22Rv1 (cell line): ENCODE results near the gene RBM10.

Experiments
- ZFX ChIP-seq: fragments of 450-650 bp; IDR thresholded peaks from 2 replicates; pipeline ENCODE4 v1.6.1; 2017; ENCODE audit warnings: antibody characterized with exemption, borderline replicate concordance
- TF ChIP-seq, protein P1 (sequence below): fragments of 450-650 bp; IDR thresholded peaks from 2 replicates; pipeline ENCODE4 v1.5.1; 2017; ENCODE audit warnings: mild to moderate bottlenecking

- TF ChIP-seq, protein P1, sequence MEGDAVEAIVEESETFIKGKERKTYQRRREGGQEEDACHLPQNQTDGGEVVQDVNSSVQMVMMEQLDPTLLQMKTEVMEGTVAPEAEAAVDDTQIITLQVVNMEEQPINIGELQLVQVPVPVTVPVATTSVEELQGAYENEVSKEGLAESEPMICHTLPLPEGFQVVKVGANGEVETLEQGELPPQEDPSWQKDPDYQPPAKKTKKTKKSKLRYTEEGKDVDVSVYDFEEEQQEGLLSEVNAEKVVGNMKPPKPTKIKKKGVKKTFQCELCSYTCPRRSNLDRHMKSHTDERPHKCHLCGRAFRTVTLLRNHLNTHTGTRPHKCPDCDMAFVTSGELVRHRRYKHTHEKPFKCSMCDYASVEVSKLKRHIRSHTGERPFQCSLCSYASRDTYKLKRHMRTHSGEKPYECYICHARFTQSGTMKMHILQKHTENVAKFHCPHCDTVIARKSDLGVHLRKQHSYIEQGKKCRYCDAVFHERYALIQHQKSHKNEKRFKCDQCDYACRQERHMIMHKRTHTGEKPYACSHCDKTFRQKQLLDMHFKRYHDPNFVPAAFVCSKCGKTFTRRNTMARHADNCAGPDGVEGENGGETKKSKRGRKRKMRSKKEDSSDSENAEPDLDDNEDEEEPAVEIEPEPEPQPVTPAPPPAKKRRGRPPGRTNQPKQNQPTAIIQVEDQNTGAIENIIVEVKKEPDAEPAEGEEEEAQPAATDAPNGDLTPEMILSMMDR: no peak
- no peak for TF ChIP-seq ZFX
Measured at GRCh38 chrX:47181301-47181700, 36.3 kb downstream of the RBM10 start.
